Stimulated activated CD8-positive, alpha-beta memory T cell treated with anti-CD3 and anti-CD28 coated beads, Interleukin-2, amount 100 ng/mL, for 1 hour (primary cell): ENCODE measurements around the gene DCC.

ENCODE experiments used
- DNase-seq, 2 donors: peaks; one replicate each; pipeline ENCODE4 v3.0.0-alpha.2; 2020; ENCODE audit warnings: low read depth in 2 of 2

DCC gene

DNA sequence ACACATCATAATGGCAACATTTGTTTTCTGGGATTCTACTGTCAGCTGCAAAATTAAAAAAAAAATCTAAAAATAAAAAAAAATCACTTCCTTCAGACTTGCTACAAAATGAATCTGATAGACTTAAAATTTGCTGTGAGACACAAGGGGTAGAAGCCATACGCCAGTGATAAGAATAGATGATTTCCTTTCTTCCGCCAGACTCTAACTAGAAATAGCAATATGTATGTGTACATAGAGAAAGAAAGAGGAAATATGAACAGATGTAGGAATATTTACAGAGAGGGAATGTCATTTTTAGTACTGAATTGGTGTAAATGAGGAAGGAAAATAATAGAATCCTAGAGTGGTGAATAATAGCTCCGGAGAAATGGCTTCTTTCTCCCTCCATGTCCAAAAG is 574.2 kb downstream of the DCC start:
- DNase-seq = no peak

DNA sequence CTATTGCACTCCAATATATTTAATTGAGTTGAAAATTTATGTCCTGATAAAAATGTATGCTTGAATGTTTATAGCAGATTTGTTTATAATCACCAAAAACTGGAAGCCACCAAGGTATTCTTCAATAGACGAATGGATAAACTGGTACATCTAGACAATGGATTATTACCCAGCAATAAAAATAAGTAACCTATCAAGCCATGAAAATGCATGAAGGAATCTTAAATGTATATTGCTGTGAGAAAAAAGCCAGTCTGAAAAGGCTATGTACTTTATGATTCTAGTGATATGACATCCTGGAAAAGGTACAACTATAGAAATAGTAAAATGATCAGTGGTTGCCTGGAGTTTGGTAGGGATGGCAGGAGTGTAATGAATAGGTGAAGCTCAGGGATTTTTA is 580.7 kb downstream of the DCC start:
- DNase-seq = no peak

DNA sequence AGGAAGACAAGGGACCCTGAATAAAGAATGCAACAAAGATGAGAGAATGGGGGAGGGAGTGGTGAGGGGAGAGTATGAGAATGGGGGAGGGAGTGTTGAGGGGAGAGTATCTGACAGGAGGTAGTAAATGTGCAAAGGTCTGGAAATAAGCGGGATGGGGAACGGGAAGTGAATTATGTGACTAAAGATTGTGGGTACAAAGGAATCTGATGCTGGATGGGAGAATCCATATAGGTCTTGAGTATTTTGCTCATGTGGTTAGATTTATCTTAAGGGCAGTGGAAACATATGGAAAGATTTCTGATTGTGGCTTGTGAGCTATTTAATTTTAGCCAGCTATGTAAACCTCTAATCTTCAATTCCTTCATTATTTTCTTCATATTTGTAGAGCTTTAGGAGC is 593.4 kb downstream of the DCC start:
- no peak for DNase-seq

DNA sequence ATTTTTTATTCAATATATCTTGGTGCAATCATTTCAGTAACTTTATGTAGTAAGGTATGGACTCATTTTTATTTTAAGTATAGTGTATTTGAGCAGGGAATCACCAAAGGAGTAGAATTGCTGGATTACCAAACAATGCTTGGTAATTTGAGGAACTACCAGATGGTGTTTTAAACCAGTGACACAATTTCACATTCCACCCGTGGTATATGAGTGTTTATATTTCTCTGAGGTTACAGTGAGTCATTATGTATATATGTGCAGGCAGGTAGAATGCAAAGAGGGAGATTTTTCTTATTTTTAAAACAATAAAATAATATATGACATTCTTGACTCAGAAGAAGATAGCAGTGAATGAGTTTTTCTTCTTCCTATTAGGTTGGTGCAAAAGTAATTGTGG is 596.9 kb downstream of the DCC start:
- DNase-seq = no peak

DNA sequence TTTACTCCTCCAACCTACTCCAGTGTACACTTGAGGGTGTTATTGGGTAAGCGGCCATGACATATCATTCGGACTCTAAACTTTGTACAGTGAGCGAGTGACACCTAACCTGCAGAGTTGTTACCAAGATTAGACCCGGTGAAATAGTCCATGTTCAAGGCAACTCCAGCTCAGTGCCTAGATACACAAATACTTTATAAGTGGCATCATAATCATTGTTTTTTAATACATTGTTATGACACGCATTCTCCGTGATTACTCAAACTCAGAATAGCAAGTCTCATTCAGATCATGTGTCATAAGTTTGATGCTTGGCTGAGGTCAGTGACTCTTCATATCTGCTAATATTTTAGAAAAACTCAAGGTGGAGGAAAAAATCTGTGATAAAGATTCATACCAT is 597.8 kb downstream of the DCC start:
- DNase-seq = no peak

DNA sequence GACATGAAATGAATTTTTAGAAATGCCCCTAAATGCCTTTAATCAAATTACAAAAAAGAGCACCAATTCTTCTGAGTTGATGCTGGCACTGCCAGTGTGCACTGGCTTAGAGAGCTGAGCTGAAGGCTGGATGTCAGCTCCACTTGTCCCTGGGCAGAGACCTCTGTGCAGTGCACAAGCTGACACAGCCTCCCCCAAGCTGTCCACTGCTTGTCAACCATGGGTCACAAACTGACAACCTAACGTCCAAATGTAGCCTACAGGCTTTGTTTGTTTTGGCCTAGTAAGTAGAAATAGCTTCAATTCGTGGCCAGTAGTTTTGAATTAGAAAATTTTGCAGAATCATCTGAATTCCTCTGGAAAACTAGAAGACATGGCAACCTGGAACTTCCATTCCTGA is 605.6 kb downstream of the DCC start:
- no peak for DNase-seq

DNA sequence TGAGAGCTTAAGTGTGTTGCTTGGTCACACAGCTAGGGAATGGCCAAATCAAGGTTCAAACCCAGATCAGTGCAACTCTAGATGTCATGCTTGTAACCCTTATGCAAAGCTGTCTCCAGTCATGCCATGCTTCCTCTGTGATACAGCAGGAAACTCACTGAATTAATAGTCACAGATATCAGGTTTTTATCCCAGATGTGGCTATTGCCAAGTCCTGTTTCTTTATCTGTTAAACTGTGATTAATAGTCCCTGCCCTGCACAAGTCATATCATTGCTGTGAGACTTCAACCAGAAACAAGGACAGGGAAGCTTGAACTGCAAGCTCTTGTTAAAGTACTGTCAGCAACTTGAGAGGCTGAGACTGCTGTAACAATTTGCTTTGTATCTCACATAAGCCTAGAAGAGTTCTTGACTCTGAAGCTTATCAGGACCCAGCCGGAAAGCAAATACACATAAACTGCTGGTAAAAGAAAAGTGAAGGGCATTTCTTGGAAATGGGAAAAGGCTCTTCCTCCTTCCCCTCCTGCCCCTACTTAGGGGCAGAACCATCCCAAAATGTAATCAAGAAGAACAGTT is 609.0 kb downstream of the DCC start:
- DNase-seq = no peak

DNA sequence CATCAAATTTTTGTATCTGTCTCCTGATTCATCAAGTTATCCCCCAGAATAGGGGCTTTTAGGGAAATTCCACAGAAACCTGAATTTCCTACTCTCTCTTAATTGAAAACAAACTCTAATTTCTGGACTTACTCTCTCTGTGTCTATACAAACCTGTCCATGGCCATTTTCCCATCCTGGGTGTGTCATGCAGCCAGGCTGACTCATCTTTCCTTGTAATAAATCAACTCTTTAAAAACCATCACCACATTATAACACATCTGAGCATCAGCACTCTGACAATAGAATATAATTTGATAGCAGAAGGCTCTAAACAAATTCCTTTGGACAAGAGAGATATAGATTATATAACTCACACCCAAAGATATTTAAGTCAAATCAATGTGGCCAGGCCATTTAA is 610.2 kb downstream of the DCC start:
- no peak for DNase-seq

DNA sequence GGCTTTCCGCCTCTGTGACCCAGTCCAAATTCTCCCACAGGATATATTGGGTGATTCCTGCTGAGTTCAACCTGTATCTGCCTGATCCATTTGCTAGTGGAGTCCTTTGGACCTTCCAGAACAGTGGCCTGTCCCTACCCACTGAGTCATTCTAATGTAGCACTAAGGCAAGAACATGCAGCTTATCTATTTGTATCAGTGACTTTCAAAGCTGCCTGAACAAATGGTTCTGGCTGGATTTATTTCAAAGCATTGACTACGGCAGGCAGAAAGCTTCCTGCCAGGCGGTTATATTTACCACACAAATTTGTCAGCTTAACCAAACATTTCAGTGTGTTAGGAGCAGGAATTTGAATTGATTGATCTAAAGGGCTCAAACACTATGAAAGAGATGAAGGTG is 613.4 kb downstream of the DCC start:
- DNase-seq = no peak

DNA sequence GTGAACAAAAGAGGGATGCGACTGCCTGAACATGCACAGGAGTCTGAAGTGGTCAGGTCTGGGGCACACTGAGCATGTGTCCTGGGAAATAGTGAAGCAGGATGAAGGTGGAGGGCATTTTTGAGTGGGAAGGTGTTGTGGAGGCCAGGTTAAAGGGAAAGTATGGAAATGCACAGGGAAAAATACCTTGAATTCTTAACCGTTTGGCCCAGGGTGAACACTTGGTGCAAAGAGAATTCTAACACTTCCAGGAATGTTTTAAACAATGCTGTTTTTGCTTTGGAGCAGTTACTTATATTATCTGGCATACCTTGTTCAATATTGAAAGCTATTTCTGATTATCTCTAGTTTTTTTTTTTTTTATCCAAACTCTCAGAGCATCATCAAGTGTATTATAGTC is 623.5 kb downstream of the DCC start:
- DNase-seq = no peak

DNA sequence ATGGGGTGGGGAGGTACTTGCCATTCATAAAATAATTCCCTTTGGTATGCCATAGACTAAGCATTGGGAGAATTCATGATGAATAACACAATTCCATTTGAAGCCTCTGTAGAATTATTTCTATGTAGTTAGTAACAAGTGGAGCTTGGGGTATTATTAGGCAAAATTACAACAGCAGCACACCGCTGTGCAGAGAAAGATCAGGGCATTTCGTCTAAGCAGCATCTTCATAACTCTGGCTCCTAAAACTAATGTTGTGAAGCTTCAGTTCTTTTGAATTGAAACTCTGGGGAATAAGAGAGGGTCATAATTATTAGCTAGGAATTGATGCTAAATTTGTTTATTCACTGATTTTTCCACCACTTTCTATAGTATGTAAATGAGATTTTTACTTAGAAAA is 630.7 kb downstream of the DCC start:
- DNase-seq = no peak

DNA sequence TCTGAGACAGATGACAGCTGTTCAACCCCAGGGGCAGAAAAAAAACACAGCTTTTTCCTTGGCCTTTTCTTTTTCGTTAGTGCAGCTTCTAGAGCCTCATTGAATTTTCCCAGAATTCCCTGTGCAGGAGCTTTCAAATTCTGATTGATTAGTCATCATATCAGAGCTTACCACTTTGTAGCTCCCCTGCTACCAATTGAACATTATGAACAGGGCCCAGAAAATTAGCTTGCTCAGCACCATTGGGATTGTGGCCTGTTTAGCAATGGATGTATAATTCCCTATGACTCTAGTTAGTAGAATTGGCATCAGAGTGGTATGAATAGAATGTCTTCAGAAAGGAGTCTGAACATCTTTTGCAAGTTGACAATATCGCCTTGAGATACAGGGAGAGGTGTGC is 631.1 kb downstream of the DCC start:
- no peak for DNase-seq

DNA sequence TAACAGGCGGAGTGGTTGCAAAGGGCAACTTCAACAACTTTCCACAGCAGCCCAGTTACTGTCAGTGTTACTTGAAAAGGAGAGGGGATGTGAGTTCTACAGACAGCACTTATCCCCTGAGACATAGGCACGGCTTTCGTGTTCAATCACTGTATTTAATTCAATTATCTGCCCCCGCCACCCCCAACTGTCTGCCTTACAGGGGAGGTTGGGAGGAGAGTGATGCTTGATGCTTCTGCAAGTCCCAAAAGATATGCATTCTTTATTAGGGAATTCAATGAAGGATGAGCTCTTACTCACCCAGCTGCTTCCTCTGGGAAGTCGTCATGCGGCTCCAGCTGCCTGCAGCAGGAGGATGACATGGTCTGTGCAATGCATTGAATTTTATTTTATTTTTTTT is 639.9 kb downstream of the DCC start:
- DNase-seq = no peak

DNA sequence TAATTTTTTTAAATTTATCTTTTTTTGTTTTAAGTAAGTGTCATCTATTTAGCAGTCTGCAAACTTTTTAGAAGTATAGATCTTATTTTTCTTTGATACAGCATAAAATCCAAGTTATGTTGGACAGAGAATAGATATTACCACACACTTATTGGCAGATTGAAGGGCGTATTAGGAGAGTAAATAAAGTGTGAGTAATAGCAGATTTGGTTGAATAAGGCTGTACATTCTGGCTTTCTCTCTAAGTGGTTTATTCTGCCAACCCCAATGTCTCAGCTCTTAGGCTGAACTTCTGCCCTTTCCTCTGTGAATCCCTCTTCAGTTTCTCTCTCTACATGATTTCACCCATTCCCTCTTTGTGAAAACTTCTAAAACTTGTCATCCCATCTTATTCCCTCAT is 651.2 kb downstream of the DCC start:
- DNase-seq = no peak

DNA sequence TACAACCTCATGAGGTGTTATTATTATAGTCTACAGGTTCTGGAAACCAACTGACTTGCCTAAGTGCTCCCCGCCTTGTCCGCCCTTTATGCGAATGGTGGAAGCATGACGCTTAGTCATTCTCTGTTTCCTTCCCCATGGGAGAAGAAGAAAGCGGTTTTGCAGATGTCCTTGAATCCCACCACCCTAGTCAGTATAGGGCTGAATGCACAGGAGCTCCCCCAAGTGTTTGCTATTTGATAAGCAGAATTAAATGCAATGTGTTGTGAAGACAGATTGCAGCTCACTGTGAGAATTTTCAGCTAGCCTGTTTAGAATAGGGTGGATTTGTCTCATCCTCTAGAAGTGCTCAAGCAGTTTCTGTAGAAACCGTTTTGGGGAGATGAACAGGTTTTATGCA is 652.0 kb downstream of the DCC start:
- no peak for DNase-seq

DNA sequence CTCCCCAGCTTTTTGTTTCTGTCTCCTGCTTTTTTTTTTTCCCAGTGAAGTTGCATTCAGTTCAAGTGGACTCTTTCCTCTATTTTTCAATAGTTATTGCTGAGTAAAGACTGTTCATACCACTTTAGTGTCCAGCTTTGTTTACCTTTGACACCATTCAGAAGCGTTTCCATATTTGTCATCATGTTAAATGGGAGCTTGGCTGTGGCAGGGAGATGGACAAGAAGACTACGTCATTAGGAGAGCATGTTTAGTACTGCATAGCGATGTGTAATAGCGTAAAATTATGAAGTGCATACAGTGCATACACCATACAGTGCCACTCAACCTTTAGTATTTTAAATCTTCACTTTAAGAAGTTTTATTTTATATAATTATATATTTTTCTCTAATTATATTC is 655.9 kb downstream of the DCC start:
- DNase-seq = no peak

DNA sequence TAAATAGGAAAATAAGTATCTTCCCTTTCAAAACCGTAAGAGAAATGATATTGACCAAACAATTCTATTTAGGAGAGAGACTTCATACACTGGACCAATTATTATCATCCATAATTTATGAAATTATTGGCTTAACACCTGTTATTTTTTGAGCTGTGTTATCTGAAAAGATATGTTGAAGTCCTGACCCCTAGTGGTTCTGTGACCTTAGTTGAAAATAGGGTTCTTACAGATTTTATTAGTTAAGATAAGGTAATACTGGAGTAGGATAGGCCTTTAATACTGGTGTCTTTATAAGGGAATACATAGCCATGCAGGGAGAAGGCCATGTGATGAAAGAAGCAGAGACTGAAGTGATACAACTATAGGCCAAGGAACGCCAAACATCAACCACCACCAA is 659.6 kb downstream of the DCC start:
- no peak for DNase-seq

DNA sequence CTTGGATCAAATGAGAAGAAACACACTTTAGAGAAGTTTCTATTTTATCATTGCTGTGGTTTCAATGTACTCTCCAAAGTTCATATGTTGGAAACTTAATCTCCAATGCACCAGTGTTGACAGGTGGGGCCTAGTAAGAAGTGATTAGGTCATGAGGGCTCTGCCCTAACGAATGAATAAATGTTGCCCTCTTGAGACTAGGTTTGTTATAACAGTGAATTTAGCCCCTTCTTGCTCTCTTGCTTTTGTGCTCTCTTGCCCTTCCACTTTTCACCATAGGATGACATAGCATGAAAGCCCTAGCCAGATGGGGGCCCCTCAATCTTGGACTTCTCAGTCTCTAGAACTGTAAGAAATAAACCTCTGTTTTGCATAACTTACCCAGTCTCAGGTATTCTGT is 664.8 kb downstream of the DCC start:
- no peak for DNase-seq

DNA sequence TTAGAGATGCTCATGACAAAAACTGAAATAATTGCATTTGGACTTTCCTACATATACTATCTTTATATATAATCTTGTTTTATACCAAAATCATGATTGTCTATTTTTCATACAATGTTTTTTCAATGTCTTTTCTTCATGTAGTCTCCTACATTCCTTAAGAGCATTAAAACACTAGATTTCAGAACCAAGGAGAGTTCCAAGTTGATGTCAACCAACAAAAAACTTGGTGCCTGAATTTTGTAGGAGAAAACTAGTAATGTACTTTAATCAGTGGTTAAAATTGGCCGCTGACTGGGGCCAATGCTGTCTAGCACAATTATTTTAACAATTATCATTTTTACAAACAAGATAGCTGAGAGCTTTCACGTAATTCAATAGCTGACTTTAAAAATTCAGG is 678.8 kb downstream of the DCC start:
- DNase-seq = no peak

DNA sequence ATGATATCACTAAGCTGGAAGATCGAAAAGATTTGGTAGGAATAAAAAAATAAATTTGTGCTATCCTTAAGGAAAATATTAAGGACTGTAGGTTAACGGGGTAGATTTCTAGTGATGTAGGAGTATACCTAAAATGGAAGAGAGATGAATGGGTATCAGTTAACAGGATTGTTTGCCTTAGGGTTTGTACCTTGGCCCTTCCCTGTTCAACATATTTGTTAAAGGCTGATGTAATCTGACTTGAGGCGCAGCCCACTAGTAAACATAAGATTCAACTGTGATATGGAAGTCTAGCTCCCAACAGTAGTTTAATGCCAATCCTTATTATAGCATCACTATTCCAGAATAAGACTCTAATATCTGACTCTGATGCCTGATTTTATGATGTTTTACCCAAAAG is 685.2 kb downstream of the DCC start:
- DNase-seq = no peak

DNA sequence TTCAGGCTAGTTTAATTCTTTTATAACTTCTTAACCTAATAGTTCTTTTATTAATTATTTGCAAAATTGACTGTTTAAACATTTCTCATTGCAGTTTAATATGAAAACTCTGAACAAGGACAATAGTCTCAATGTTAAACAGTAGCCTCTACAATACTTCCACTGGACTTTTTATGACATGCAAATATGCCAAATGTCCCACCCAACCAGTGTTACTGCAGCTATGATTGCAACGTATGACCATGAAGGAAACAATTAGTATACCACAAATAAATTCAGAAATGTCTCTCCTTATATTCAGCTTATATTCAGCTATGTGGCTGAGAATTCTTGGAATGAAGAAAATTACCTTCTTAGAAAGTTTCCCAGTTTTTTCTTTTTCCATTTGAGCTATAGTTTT is 688.6 kb downstream of the DCC start:
- no peak for DNase-seq

DNA sequence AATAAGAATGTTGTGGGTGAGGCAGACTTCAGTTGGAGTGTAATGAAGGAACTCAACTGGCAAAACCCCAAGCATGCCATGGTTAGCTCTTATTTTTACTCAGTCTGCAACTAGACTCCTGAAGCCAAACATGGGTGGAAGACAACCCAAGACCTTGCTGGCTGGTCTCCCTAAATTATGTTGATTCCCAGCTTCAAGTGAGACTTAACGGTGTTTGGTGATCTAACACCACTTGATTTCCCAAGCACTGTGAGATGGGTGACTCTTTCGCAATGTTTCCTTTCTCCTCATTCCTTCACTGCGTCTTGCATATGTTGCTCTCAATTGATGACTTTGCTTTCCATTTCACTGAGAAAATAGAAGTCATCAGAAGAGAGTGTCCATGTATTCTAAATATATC is 693.1 kb downstream of the DCC start:
- no peak for DNase-seq

DNA sequence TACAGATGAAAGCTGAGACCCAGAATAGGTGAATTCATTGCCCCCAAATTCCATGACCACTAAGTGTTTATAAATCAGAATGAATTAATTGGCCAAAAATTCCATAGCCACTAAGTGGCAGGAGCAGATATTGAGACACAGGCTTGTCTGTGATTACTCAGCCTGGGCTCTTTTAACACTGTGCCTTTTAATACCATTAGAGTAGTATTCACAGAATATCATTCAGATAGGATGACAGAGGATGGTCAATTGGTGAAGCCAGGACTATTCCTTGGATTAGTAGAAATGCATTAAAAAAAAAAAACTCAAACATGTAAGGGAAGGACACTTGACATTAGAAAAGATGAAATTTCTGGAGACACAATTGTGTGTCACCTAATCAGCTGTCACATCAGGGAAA is 698.6 kb downstream of the DCC start:
- no peak for DNase-seq

DNA sequence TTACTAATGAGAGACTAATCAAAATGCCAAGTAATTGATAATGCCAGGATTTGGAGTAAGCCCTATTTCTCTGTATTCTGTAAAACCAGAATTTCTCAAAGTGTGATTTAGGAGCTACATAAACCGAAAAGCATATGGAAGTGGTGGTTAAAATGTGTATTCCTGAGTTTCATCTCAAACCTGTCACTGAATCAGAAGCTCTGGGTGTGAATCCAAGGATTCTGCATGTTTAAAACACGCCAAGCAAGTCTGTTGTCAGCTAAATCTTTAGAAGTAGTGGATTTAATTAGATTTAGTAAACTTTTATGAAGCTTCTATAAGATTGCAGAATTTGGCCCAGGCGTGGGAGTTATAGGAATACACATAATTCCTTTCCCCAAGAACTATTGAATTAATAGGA is 700.3 kb downstream of the DCC start:
- no peak for DNase-seq

DNA sequence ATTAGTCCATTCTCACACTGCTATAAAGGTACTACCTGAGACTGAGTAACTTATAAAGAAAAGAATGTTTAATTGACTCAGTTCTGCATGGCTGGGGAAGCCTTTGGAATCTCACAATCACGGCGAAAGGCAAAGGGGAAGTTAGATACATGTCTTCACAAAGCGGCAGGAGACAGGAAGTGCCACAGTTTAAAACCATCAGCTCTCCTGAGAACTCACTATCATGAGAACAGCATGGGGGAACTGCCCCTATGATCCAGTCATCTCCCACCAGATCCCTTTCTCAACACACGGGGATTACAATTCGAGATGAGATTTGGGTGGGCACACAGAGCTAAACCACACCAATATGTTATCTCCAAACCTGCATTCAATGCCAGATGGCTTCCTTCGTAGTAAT is 716.1 kb downstream of the DCC start:
- no peak for DNase-seq
